K562 (cell line): ENCODE results near the gene EDEM1. TPM values are rescaled to one million over a fixed set of nuclear protein-coding genes. Genes with fewer than 3 reads are reported as not detected.

ENCODE experiments used
- ADNP ChIP-seq: fragments of 200-800 bp; sonication (Bioruptor generic); IDR thresholded peaks from 2 replicates; pipeline ENCODE4 v1.6.1; 2016; ENCODE audit warnings: missing genetic modification characterization, missing compliant biosample characterization
- ARHGAP35 ChIP-seq: fragments of 450-650 bp; IDR thresholded peaks from 2 replicates; pipeline ENCODE4 v1.6.1; 2018; ENCODE audit not compliant: partially characterized antibody
- ATF4 ChIP-seq: fragments of 450-650 bp; formaldehyde crosslinking; IDR thresholded peaks from 2 replicates; pipeline ENCODE4 v1.4.0; 2022; ENCODE audit warnings: mild to moderate bottlenecking, moderate library complexity
- CHD1 ChIP-seq: fragments of 200-600 bp; sonication (generic); IDR thresholded peaks from one replicate; pipeline ENCODE4 v1.6.1; 2012; ENCODE audit warnings: mild to moderate bottlenecking, moderate library complexity, low read length, inconsistent platforms
- CSDE1 ChIP-seq, 2 experiments: fragments of 450-650 bp; IDR thresholded peaks; 2 replicates each; pipeline ENCODE4 v1.6.1; 2016; ENCODE audit warnings: mild to moderate bottlenecking in 1 of 2
- DEAF1 ChIP-seq: fragments of 450-650 bp; formaldehyde crosslinking; IDR thresholded peaks from 2 replicates; pipeline ENCODE4 v1.4.0; 2020; ENCODE audit warnings: mild to moderate bottlenecking, moderate library complexity
- EP300 ChIP-seq: IDR thresholded peaks from 2 replicates; pipeline ENCODE4 v1.6.1; 2012; ENCODE audit warnings: low read length, improper control_type of control experiment
- HDAC1 ChIP-seq, 2 experiments: fragments of 450-650 bp; IDR thresholded peaks; 2 replicates each; pipeline ENCODE4 v1.6.1; 2016 to 2017; ENCODE audit warnings: inconsistent platforms in 1 of 2, mild to moderate bottlenecking in 1 of 2, moderate library complexity in 1 of 2
- MAFK ChIP-seq: IDR thresholded peaks from 2 replicates; pipeline ENCODE4 v1.6.1; 2011; ENCODE audit warnings: low read length, improper control_type of control experiment
- PBX2 ChIP-seq, 2 experiments: IDR thresholded peaks in 1 of 2; conservative IDR thresholded peaks in 1 of 2; 2 replicates each; pipeline ENCODE4 v1.6.1; 2016; ENCODE audit warnings: low read depth in 2 of 2, mild to moderate bottlenecking in 1 of 2, missing compliant biosample characterization in 1 of 2, missing genetic modification characterization in 1 of 2, moderate library complexity in 1 of 2
- PHF21A ChIP-seq: fragments of 450-650 bp; IDR thresholded peaks from 2 replicates; pipeline ENCODE4 v1.6.1; 2017; ENCODE audit warnings: low read depth, borderline replicate concordance
- POLR2AphosphoS5 ChIP-seq: IDR thresholded peaks from 2 replicates; pipeline ENCODE4 v1.6.1; 2011; ENCODE audit warnings: mild to moderate bottlenecking, low read depth, low read length, moderate library complexity; ENCODE audit not compliant: control insufficient read depth, insufficient read depth
- RAD51 ChIP-seq: fragments of 450-650 bp; IDR thresholded peaks from 2 replicates; pipeline ENCODE4 v1.7.1; 2016; ENCODE audit warnings: low read depth, mild to moderate bottlenecking, borderline replicate concordance
- SPI1 ChIP-seq: IDR thresholded peaks from 2 replicates; pipeline ENCODE4 v1.6.1; 2011; ENCODE audit warnings: low read depth, low read length, control low read depth, borderline replicate concordance
- SUPT5H ChIP-seq: fragments of 450-650 bp; IDR thresholded peaks from 2 replicates; pipeline ENCODE4 v1.6.1; 2016
- ZBTB43 ChIP-seq: sonication (generic); formaldehyde crosslinking; IDR thresholded peaks from 2 replicates; pipeline ENCODE4 v1.8.0; 2023; ENCODE audit warnings: mild to moderate bottlenecking, missing genetic modification reagents
- ZFP1 ChIP-seq: fragments of 450-650 bp; formaldehyde crosslinking; IDR thresholded peaks from 2 replicates; pipeline ENCODE4 v1.4.0; 2020; ENCODE audit warnings: mild to moderate bottlenecking, mixed read lengths
- ZHX1 ChIP-seq: fragments of 150-350 bp; conservative IDR thresholded peaks from 2 replicates; pipeline ENCODE4 v1.6.1; 2014; ENCODE audit warnings: low read length
- ZNF140 ChIP-seq: fragments of 250-450 bp; sonication (Bioruptor Pico); IDR thresholded peaks from 2 replicates; pipeline ENCODE4 v1.8.0; 2021; ENCODE audit warnings: moderate library complexity, mild to moderate bottlenecking, inconsistent platforms
- polyA plus RNA-seq, 8 experiments: library from polyadenylated mRNA; depleted of rRNA in 4 of 8; stranded (reverse) in 5 of 8; unstranded in 3 of 8; fragments of >200 nt; fragmentation: Nextera tagmentation in 2 of 8; fragmentation: Illumina TruSeq in 1 of 8; extraction: Ambion mirVana in 2 of 8; extraction: Trizol in 1 of 8; gene quantifications; 2 replicates each; pipeline versions ENCODE4 v1.2.1 to v1.2.3, GENCODE V29; 2011 to 2014; ENCODE audit warnings: inconsistent platforms in 1 of 8, missing spikeins in 1 of 8
- total RNA-seq, 7 experiments: library from RNA; depleted of rRNA in 6 of 7; stranded (reverse); fragments of >200 nt in 6 of 7; fragmentation: Illumina TruSeq in 2 of 7; extraction: Trizol in 2 of 7; gene quantifications; 2 replicates each; pipeline versions ENCODE4 v1.2.1 to v1.2.3, GENCODE V29; 2011 to 2021; ENCODE audit warnings: low replicate concordance in 1 of 7

The EDEM1 gene
- total and polyA plus RNA-seq, 9 of the 15 experiments (the other 6 are each of a cell fraction or from before 2014, with no cell fraction given): 6.2 to 36.7 (median 14.3) TPM

GRCh38 chr3:5194801-5195509 is 7.4 kb downstream of the EDEM1 start (continued):
- TF ChIP-seq ZHX1: no peak
- peak; percentile 88 for TF ChIP-seq EP300
- TF ChIP-seq HDAC1 (IDR thresholded peaks at IDR 0.05): peak in 1 of 2 experiments; percentile 97; a peak in 2 of 4 replicates
- no peak for TF ChIP-seq ZBTB43 (CRISPR knock-in tag)
- peak; percentile 29; the same call in 1 of the 2 replicates for TF ChIP-seq POLR2AphosphoS5
- TF ChIP-seq CSDE1 (IDR thresholded peaks at IDR 0.05): no peak
- TF ChIP-seq DEAF1 (CRISPR knock-in tag): no peak
- no peak for TF ChIP-seq ADNP (tag)
- TF ChIP-seq SUPT5H: no peak
- no peak for TF ChIP-seq ARHGAP35
- TF ChIP-seq SPI1: peak; percentile 12; the same call in 1 of the 2 replicates
- 0 out of 2 replicates have a peak, but pooled peaks have one; percentile 11 for TF ChIP-seq RAD51
- TF ChIP-seq MAFK: no peak
- TF ChIP-seq ZFP1 (CRISPR knock-in tag): no peak
- TF ChIP-seq CHD1: no peak
- TF ChIP-seq PBX2 (CRISPR knock-in tag; IDR thresholded peaks at IDR 0.05; ENCODE audit: low read depth): no peak
- 0 out of 2 replicates have a peak, but pooled peaks have one; percentile 8 for TF ChIP-seq PBX2 (tag; conservative IDR thresholded peaks at IDR 0.05; ENCODE audit: low read depth)
- no peak for TF ChIP-seq ZNF140 (CRISPR knock-in tag)
- peak; percentile 97 for TF ChIP-seq PHF21A
- no peak for TF ChIP-seq ATF4 (CRISPR knock-in tag)
